ENCODE results near the gene ISCA2.

GRCh38 chr14:74459289-74459946, 34.1 kb upstream of the ISCA2 start:
- TF ChIP-seq CTCF (IDR thresholded peaks at IDR 0.05; ENCODE audit: insufficient read depth, low read length, poor library complexity, severe bottlenecking) (peak; percentile 33), EZH2phosphoT487 (conservative IDR thresholded peaks at IDR 0.05; ENCODE audit: low read length) (no peak)
